GM18517 (cell line): Measurements from ENCODE around the gene BCAR3.

Experiments
- ATAC-seq: cut with Tn5 transposase; IDR thresholded peaks from one replicate; pipeline ENCODE4 v1.9.1; 2021; ENCODE audit warnings: mild to moderate bottlenecking, moderate library complexity; ENCODE audit not compliant: unreplicated experiment

BCAR3 gene

GRCh38 chr1:93518516-93518915 is 163.1 kb downstream of the BCAR3 start:
- ATAC-seq = no peak

DNA sequence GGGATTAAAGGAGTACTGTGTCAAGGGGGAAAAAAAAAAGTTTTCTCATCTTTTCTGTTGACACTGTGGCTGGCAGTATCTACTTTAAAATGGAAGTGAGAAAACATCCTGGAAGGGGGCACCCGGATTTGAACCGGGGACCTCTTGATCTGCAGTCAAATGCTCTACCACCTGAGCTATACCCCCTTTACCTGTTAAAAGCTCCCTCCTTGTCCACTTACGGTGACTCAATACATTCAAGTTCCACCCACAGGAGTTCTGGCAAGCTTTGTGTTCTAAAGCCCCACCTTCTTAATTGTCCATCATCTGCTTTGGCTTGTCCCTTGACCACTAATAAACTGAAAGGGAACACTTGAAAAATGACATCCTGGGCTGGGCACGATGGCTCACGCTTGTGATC is 165.5 kb downstream of the BCAR3 start:
- no peak for ATAC-seq
